Measurements from ENCODE around the gene RPS18. TPM values are rescaled to one million over a fixed set of nuclear protein-coding genes. Genes with fewer than 3 reads are reported as not detected.
"Not testable (repeated sequence)": the region's sequence is repeated elsewhere in the genome, so short reads cannot be mapped to it uniquely, and the experiment has no call there.

RPS18 gene
- total RNA-seq, 1 donor from 2014 or later = 4,710 TPM

DNA sequence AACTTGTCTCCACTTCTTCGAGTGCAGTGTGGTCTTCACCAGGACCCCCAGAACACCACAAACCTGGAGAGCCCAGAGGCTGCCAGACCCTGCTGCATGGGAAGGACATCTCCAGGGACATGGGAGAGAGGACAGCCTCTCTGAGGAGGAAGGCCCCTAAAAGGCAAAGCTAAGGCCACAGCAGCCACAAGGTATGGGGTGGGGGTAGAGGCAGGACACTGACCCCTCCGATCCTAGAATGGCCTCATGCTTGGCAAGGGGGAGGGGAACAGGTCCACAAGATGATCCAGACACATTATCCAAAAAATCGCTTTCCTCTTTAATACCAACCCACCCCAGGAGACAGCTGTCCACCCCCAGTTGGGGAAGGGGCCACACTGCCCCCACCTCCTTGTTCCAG, 6.9 kb downstream of the RPS18 start:
- peak overlapping the region; percentile 93 for H3K27ac Mint-ChIP-seq
- H3K27me3 Mint-ChIP-seq = no peaks in the 10 kb centered on the region
- no peaks in the 10 kb centered on the region for H3K9me3 Mint-ChIP-seq
- CTCF ChIA-PET = interaction anchor here (2.5 kb wide), 1 partner anchor 66 kb away, joined by 19 read pairs; no protein-coding TSS in a partner anchor
- peak overlapping the region; percentile 24 for H3K4me3 Mint-ChIP-seq
- POLR2A ChIA-PET = interaction anchor here (1.1 to 4.2 kb wide), 14 partner anchors 9 to 1083 kb away, joined by 3 to 79 read pairs (median 22); partner anchors contain the start of genes CUTA, PFDN6, RGL2 and TAPBP
- no peak for DNase-seq
- TF ChIP-seq, protein P1, sequence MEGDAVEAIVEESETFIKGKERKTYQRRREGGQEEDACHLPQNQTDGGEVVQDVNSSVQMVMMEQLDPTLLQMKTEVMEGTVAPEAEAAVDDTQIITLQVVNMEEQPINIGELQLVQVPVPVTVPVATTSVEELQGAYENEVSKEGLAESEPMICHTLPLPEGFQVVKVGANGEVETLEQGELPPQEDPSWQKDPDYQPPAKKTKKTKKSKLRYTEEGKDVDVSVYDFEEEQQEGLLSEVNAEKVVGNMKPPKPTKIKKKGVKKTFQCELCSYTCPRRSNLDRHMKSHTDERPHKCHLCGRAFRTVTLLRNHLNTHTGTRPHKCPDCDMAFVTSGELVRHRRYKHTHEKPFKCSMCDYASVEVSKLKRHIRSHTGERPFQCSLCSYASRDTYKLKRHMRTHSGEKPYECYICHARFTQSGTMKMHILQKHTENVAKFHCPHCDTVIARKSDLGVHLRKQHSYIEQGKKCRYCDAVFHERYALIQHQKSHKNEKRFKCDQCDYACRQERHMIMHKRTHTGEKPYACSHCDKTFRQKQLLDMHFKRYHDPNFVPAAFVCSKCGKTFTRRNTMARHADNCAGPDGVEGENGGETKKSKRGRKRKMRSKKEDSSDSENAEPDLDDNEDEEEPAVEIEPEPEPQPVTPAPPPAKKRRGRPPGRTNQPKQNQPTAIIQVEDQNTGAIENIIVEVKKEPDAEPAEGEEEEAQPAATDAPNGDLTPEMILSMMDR (IDR thresholded peaks at IDR 0.05) = no peak
- ATAC-seq (ENCODE audit: low read depth) = no peak
- H3K4me1 Mint-ChIP-seq = peaks cover 46% of the 10 kb centered on the region
- H3K36me3 Mint-ChIP-seq (ENCODE audit: low read depth) = peaks cover 84% of the 10 kb centered on the region
- intact Hi-C loops (cut with micrococcal nuclease) = no loop called here

DNA sequence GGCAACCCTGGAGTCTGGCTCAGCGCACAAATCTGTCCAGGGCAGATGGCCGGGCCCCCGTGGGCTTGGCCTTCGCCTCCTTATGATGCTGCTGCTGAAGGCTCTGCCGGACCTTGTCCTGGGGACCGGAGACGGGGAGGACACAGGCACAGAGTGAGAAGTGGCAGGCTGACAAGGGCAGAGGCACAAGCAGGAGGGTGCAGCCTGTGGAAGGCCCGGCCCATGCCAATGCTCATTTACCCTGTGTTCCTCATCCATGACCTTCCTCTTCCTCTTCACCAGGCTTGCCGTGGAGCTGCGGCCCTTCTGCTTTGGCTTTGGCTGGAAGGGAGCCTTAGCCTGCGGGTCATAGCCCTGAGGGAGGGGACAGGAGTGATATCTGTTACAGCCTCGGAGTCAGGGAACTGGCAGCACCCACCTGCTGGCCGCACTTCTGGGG, 7.4 kb downstream of the RPS18 start:
- intact Hi-C loops (cut with micrococcal nuclease) = no loop called here
- POLR2A ChIA-PET = interaction anchor here (1.1 to 4.2 kb wide), 5 partner anchors 10 to 152 kb away, joined by 3 to 79 read pairs (median 12); partner anchors contain the start of genes PFDN6 and WDR46
- DNase-seq = no peak

DNA sequence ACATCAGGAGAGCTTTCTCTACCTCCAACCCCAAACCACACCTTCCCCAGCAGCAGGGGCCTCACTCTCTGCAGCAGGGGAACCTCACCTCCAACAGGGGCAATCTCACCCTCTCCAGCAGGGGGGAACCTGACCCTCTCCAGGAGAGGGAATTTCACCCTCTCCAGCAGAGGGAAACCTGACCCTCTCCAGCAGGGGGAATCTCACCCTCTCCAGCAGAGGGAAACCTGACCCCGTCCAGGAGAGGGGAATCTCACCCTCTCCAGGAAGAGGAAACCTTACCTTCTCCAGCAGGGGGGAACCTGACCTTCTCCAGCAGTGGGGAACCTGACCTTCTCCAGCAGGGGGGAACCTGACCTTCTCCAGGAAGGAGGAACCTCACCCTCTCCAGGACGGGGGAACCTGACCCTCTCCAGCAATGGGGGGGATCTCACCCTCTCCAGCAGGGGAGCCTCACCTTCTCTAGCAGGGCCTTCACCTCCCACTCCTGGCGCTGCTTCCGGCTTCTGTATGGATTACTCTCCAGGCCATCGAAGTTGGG, 8.2 kb downstream of the RPS18 start:
- intact Hi-C loops (cut with micrococcal nuclease) = no loop called here
- Mint-ChIP-seq H3K4me3 (no peak overlapping the region), H3K27ac (peak overlapping the region; percentile 24), H3K4me1 (peaks cover 35% of the 10 kb centered on the region), H3K27me3 (no peaks in the 10 kb centered on the region), H3K36me3 (ENCODE audit: low read depth) (peaks cover 83% of the 10 kb centered on the region), H3K9me3 (no peaks in the 10 kb centered on the region)
- TF ChIP-seq, protein P1 (IDR thresholded peaks at IDR 0.05) = no peak
- DNase-seq = no peak
- ATAC-seq (ENCODE audit: low read depth) = no peak
- POLR2A ChIA-PET = interaction anchor here (1.2 to 2.7 kb wide), 2 partner anchors 8 to 9 kb away, joined by 6 to 16 read pairs; partner anchors contain the start of genes PFDN6, RPS18, VPS52 and WDR46
- CTCF ChIA-PET = no interaction called here

More for the DNA sequence above, 7.4 kb downstream of the RPS18 start:
- ATAC-seq (ENCODE audit: low read depth) = no peak
- H3K27me3 Mint-ChIP-seq = no peaks in the 10 kb centered on the region
- TF ChIP-seq, protein P1 (IDR thresholded peaks at IDR 0.05) = no peak
- H3K4me3 Mint-ChIP-seq = no peak overlapping the region
- peak overlapping the region; percentile 41 for H3K27ac Mint-ChIP-seq
- H3K36me3 Mint-ChIP-seq (ENCODE audit: low read depth) = peaks cover 85% of the 10 kb centered on the region
- H3K4me1 Mint-ChIP-seq = peaks cover 43% of the 10 kb centered on the region
- no peaks in the 10 kb centered on the region for H3K9me3 Mint-ChIP-seq
- CTCF ChIA-PET = no interaction called here

GRCh38 chr6:33280539-33280938, 8.7 kb downstream of the RPS18 start:
- no peaks in the 10 kb centered on the region for H3K27me3 Mint-ChIP-seq
- no peak for DNase-seq
- ATAC-seq (ENCODE audit: low read depth) = no peak

DNA sequence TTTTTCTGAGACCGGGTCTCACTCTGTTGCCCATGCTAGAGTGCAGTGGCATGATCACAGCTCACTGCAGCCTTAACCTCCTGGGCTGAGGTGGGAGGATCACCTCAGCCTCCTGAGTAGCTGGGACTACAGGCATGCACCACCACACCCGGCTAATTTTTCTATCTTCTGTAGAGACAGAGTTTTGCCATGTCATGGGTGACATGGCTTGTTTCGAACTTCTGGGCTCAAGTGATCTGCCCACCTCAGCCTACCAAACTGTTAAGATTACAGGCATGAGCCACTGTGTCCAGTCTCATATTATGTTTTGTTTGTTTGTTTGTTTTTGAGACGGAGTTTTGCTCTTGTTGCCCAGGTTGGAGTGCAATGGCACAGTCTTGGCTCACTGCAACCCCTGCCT, 13.3 kb downstream of the RPS18 start:
- H3K27me3 Mint-ChIP-seq; DNase-seq; CTCF ChIA-PET; intact Hi-C loops (cut with micrococcal nuclease); ATAC-seq (ENCODE audit: low read depth); H3K9me3 Mint-ChIP-seq; H3K4me3 Mint-ChIP-seq; H3K27ac Mint-ChIP-seq; POLR2A ChIA-PET: not testable (repeated sequence)
- H3K36me3 Mint-ChIP-seq (ENCODE audit: low read depth) = peaks cover 80% of the 10 kb centered on the region
- H3K4me1 Mint-ChIP-seq = peaks cover 36% of the 10 kb centered on the region

More at GRCh38 chr6:33280539-33280938, 8.7 kb downstream of the RPS18 start:
- Mint-ChIP-seq H3K4me1 (peaks cover 30% of the 10 kb centered on the region), H3K9me3 (no peaks in the 10 kb centered on the region), H3K27ac (peak overlapping the region; percentile 19), H3K36me3 (ENCODE audit: low read depth) (peaks cover 83% of the 10 kb centered on the region), H3K4me3 (no peak overlapping the region)
- CTCF ChIA-PET = interaction anchor here (1.2 kb wide), 1 partner anchor 19 kb away, joined by 3 read pairs; no protein-coding TSS in a partner anchor
- intact Hi-C loops (cut with micrococcal nuclease) = no loop called here
- POLR2A ChIA-PET = interaction anchor here (1.2 to 2.7 kb wide), 3 partner anchors 9 to 32 kb away, joined by 6 to 16 read pairs (median 11); partner anchors contain the start of genes PFDN6, RPS18, TAPBP and VPS52
- TF ChIP-seq, protein P1 (IDR thresholded peaks at IDR 0.05) = no peak
